HepG2 (cell line): ENCODE results near the gene CYBC1. TPM values are rescaled to one million over a fixed set of nuclear protein-coding genes. Genes with fewer than 3 reads are reported as not detected.
A peak's percentile ranks its signal among the peaks of the same experiment; 100 is the strongest.

Source experiments
- FUBP1 ChIP-seq: sonication (generic); formaldehyde crosslinking; IDR thresholded peaks from 2 replicates; pipeline ENCODE4 v1.5.1; 2020; ENCODE audit warnings: missing genetic modification reagents, mild to moderate bottlenecking, borderline replicate concordance
- KDM1A ChIP-seq: IDR thresholded peaks from 2 replicates; pipeline ENCODE4 v1.6.1; 2016; ENCODE audit warnings: missing compliant biosample characterization
- MTF1 ChIP-seq: sonication (generic); formaldehyde crosslinking; IDR thresholded peaks from 2 replicates; pipeline ENCODE4 v1.5.0; 2020; ENCODE audit warnings: missing genetic modification reagents
- PAX8 ChIP-seq: sonication (generic); formaldehyde crosslinking; IDR thresholded peaks from 2 replicates; pipeline ENCODE4 v1.8.0; 2022; ENCODE audit warnings: mild to moderate bottlenecking, missing genetic modification reagents, borderline replicate concordance
- PHF21A ChIP-seq: sonication (generic); formaldehyde crosslinking; IDR thresholded peaks from 2 replicates; pipeline ENCODE4 v1.5.0; 2020; ENCODE audit warnings: mild to moderate bottlenecking, missing genetic modification reagents
- RBM22 ChIP-seq: fragments of 200-400 bp; formaldehyde crosslinking; optimal IDR thresholded peaks from 2 replicates; pipeline ENCODE3; 2017; ENCODE audit warnings: mild to moderate bottlenecking, low read length, moderate library complexity
- SIN3B ChIP-seq: fragments of 150-350 bp; IDR thresholded peaks from 2 replicates; pipeline ENCODE4 v1.6.1; 2014; ENCODE audit warnings: low read length
- SRSF4 ChIP-seq: fragments of 200-400 bp; formaldehyde crosslinking; IDR thresholded peaks from one replicate; pipeline ENCODE4 v1.6.1; 2018; ENCODE audit warnings: mild to moderate bottlenecking, low read depth, low read length, moderate library complexity; ENCODE audit not compliant: poor library complexity, severe bottlenecking
- THAP9 ChIP-seq: sonication (generic); formaldehyde crosslinking; IDR thresholded peaks from 2 replicates; pipeline ENCODE4; 2020; ENCODE audit warnings: missing genetic modification reagents, mild to moderate bottlenecking, borderline replicate concordance
- ZFP41 ChIP-seq: sonication (generic); formaldehyde crosslinking; IDR thresholded peaks from 2 replicates; pipeline ENCODE4 v1.4.0; 2020; ENCODE audit warnings: mild to moderate bottlenecking, missing genetic modification reagents, borderline replicate concordance
- ZNF260 ChIP-seq: sonication (generic); formaldehyde crosslinking; IDR thresholded peaks from 2 replicates; pipeline ENCODE4 v1.4.0; 2020; ENCODE audit warnings: missing genetic modification reagents, low read depth, mild to moderate bottlenecking, borderline replicate concordance
- ZNF841 ChIP-seq: sonication (generic); formaldehyde crosslinking; IDR thresholded peaks from 2 replicates; pipeline ENCODE4 v1.8.1; 2023; ENCODE audit warnings: missing genetic modification reagents, borderline replicate concordance
- ZSCAN21 ChIP-seq: sonication (generic); formaldehyde crosslinking; IDR thresholded peaks from 2 replicates; pipeline ENCODE4 v1.8.0; 2022; ENCODE audit warnings: mild to moderate bottlenecking, missing genetic modification reagents, moderate library complexity, borderline replicate concordance
- polyA plus RNA-seq, 8 experiments: library from polyadenylated mRNA; depleted of rRNA in 3 of 8; stranded (reverse) in 7 of 8; unstranded in 1 of 8; fragments of >200 nt; fragmentation: Illumina TruSeq in 4 of 8; extraction: Trizol in 4 of 8; gene quantifications; 2 replicates each; pipeline versions ENCODE4 v1.2.1 to v1.2.3, GENCODE V29; 2011 to 2016; ENCODE audit warnings: low read depth in 4 of 8, missing spikeins in 1 of 8, mixed read lengths in 1 of 8; ENCODE audit not compliant: insufficient read depth in 1 of 8
- total RNA-seq, 5 experiments: library from RNA; depleted of rRNA; stranded (reverse); fragments of >200 nt; fragmentation: Illumina TruSeq; extraction: Trizol; gene quantifications; 2 replicates each; pipeline ENCODE4 v1.2.3, GENCODE V29; 2016; ENCODE audit warnings: low read depth in 1 of 5
- TF ChIP-seq, protein P1 (sequence below): IDR thresholded peaks from 2 replicates; pipeline ENCODE4 v1.4.0; 2020; ENCODE audit warnings: mild to moderate bottlenecking, missing genetic modification reagents
- TF ChIP-seq, protein P2 (sequence below): sonication (generic); formaldehyde crosslinking; IDR thresholded peaks from 2 replicates; pipeline ENCODE4 v1.4.0; 2020; ENCODE audit warnings: missing genetic modification reagents, borderline replicate concordance

The CYBC1 gene
- total and polyA plus RNA-seq, 2 of the 13 experiments (the other 11 are each of a cell fraction or from before 2014, with no cell fraction given): 43.4 to 44.1 TPM

DNA sequence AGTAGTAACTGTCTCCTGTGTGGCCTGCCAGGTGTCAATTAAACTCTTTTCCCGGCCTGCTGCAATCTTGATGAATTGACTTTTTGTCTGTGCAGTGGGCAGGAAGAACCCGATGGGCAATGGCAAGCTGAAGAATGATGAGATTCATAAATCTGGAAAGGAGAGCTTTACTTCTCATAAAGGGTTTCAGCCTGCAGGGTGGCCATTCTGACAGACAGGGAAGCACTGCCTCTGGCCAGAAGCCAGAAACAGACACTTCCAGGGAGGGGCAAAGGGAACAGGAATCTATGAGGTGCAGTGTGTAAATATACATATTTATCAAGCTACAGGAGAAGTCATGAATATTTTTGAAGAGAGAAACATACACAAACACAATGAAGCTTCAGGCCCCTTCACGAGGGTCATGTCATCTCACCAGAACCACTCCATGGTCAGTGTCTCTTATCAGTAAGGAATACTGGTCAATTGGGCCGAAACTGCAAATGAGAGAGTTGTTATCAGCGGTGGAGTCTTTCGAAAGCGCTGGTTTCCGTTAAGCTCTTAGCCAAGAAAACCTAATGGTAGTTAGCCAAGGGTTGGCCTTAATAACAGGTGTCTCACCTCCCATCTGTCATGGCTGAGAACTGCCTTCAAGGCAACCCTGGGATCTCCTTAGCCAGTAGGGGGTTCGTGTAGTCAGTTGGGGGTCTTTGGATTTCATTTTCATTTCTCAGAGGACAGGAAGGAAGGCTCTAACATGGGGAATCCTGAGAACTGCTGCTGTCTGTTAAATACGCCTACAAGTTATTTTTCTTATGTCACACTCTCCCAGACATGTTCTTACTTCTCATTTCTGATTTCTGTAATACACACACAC, 6.7 kb upstream of the CYBC1 start (continued):
- TF ChIP-seq ZSCAN21 (CRISPR knock-in tag): no peak
- TF ChIP-seq RBM22: peak; percentile 55
- no peak for TF ChIP-seq ZNF841
- no peak for TF ChIP-seq KDM1A (CRISPR knock-in tag)
- TF ChIP-seq MTF1 (CRISPR knock-in tag): no peak
- TF ChIP-seq, protein P1, sequence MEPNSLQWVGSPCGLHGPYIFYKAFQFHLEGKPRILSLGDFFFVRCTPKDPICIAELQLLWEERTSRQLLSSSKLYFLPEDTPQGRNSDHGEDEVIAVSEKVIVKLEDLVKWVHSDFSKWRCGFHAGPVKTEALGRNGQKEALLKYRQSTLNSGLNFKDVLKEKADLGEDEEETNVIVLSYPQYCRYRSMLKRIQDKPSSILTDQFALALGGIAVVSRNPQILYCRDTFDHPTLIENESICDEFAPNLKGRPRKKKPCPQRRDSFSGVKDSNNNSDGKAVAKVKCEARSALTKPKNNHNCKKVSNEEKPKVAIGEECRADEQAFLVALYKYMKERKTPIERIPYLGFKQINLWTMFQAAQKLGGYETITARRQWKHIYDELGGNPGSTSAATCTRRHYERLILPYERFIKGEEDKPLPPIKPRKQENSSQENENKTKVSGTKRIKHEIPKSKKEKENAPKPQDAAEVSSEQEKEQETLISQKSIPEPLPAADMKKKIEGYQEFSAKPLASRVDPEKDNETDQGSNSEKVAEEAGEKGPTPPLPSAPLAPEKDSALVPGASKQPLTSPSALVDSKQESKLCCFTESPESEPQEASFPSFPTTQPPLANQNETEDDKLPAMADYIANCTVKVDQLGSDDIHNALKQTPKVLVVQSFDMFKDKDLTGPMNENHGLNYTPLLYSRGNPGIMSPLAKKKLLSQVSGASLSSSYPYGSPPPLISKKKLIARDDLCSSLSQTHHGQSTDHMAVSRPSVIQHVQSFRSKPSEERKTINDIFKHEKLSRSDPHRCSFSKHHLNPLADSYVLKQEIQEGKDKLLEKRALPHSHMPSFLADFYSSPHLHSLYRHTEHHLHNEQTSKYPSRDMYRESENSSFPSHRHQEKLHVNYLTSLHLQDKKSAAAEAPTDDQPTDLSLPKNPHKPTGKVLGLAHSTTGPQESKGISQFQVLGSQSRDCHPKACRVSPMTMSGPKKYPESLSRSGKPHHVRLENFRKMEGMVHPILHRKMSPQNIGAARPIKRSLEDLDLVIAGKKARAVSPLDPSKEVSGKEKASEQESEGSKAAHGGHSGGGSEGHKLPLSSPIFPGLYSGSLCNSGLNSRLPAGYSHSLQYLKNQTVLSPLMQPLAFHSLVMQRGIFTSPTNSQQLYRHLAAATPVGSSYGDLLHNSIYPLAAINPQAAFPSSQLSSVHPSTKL: no peak
- no peak for TF ChIP-seq THAP9
- peak; percentile 11; the same call in 1 of the 2 replicates for TF ChIP-seq SIN3B
- 0 out of 2 replicates have a peak, but pooled peaks have one; percentile 70 for TF ChIP-seq FUBP1 (CRISPR knock-in tag)
- TF ChIP-seq, protein P2, sequence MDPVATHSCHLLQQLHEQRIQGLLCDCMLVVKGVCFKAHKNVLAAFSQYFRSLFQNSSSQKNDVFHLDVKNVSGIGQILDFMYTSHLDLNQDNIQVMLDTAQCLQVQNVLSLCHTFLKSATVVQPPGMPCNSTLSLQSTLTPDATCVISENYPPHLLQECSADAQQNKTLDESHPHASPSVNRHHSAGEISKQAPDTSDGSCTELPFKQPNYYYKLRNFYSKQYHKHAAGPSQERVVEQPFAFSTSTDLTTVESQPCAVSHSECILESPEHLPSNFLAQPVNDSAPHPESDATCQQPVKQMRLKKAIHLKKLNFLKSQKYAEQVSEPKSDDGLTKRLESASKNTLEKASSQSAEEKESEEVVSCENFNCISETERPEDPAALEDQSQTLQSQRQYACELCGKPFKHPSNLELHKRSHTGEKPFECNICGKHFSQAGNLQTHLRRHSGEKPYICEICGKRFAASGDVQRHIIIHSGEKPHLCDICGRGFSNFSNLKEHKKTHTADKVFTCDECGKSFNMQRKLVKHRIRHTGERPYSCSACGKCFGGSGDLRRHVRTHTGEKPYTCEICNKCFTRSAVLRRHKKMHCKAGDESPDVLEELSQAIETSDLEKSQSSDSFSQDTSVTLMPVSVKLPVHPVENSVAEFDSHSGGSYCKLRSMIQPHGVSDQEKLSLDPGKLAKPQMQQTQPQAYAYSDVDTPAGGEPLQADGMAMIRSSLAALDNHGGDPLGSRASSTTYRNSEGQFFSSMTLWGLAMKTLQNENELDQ (CRISPR knock-in tag): no peak
- TF ChIP-seq PAX8 (CRISPR knock-in tag): no peak
- no peak for TF ChIP-seq ZNF260 (CRISPR knock-in tag)
- TF ChIP-seq SRSF4: no peak
- TF ChIP-seq PHF21A (CRISPR knock-in tag): no peak
- no peak for TF ChIP-seq ZFP41 (CRISPR knock-in tag)
